Activated CD8-positive, alpha-beta memory T cell treated with anti-CD3 and anti-CD28 coated beads for 48 hours (primary cell): Measurements from ENCODE around the gene MAGI1.
"Not testable (repeated sequence)": the region's sequence is repeated elsewhere in the genome, so short reads cannot be mapped to it uniquely, and the experiment has no call there.

Source experiments
- DNase-seq, 3 experiments: peaks; one replicate each; pipeline ENCODE4 v3.0.0-alpha.2; 2020; ENCODE audit warnings: low read depth in 2 of 3, low spot score in 2 of 3

MAGI1 gene

GRCh38 chr3:66038726-66039589 is at the start of gene MAGI1:
MAGI1 (minus strand) TSS chr3:66038918; CDS start chr3:66038308, 610 bp downstream.
- peak in 2 of 3 experiments; percentile 5 to 11 for DNase-seq

GRCh38 chr3:66083784-66084213 is 45.1 kb upstream of the MAGI1 start:
- DNase-seq, result no peak

- no peak for DNase-seq
These were observed 44.5 kb upstream of the MAGI1 start for GRCh38 chr3:66083096-66083678.

- no peak for DNase-seq
These were observed 44.0 kb upstream of the MAGI1 start for GRCh38 chr3:66082679-66083078.

- no peak for DNase-seq
These were observed 41.4 kb upstream of the MAGI1 start for GRCh38 chr3:66080167-66080566.

GRCh38 chr3:66077973-66078372 is 39.3 kb upstream of the MAGI1 start:
- no peak for DNase-seq

- no peak for DNase-seq
These were observed 38.2 kb upstream of the MAGI1 start for GRCh38 chr3:66076861-66077470.

GRCh38 chr3:66075281-66075680 is 36.6 kb upstream of the MAGI1 start:
- DNase-seq, result no peak

- DNase-seq, result no peak
These were observed 34.9 kb upstream of the MAGI1 start for GRCh38 chr3:66073464-66074141.

- DNase-seq, result no peak
These were observed 29.5 kb upstream of the MAGI1 start for GRCh38 chr3:66068255-66068654.

- no peak for DNase-seq
These were observed 28.4 kb upstream of the MAGI1 start for GRCh38 chr3:66066963-66067617.

- no peak for DNase-seq
These were observed 16.6 kb upstream of the MAGI1 start for GRCh38 chr3:66055289-66055688.

- DNase-seq, result no peak
These were observed 14.9 kb upstream of the MAGI1 start for GRCh38 chr3:66053550-66054094.

- no peak for DNase-seq
These were observed 14.2 kb upstream of the MAGI1 start for GRCh38 chr3:66052721-66053549.

- DNase-seq, result no peak
These were observed 12.1 kb upstream of the MAGI1 start for GRCh38 chr3:66050821-66051220.

- no peak for DNase-seq
These were observed 9.3 kb upstream of the MAGI1 start for GRCh38 chr3:66048051-66048395.

- no peak for DNase-seq
These were observed 8.8 kb upstream of the MAGI1 start for GRCh38 chr3:66047311-66048050.

- DNase-seq, result not testable (repeated sequence)
These were observed 7.6 kb upstream of the MAGI1 start for GRCh38 chr3:66046321-66046720.

GRCh38 chr3:66041828-66042227 is 3.1 kb upstream of the MAGI1 start:
- DNase-seq, result no peak
